H9 (cell line): ENCODE results near the gene WDHD1. TPM values are rescaled to one million over a fixed set of nuclear protein-coding genes. Genes with fewer than 3 reads are reported as not detected.

Experiments used
- DNase-seq: peaks from one replicate; pipeline ENCODE4 v3.0.0-alpha.2; 2017
- H2AFZ ChIP-seq: one replicate; pipeline ENCODE4 v1.6.1; 2013; ENCODE audit warnings: mild to moderate bottlenecking, low read length, control low read depth, moderate library complexity
- H2AK5ac ChIP-seq: 2 replicates; pipeline ENCODE4 v1.6.1; 2013; ENCODE audit warnings: low read length, control low read depth, mixed read lengths; ENCODE audit not compliant: insufficient read length
- H2BK120ac ChIP-seq: one replicate; pipeline ENCODE4 v1.6.1; 2013; ENCODE audit warnings: low read depth, mild to moderate bottlenecking, low read length, control low read depth, inconsistent platforms; ENCODE audit not compliant: poor library complexity, severe bottlenecking
- H2BK12ac ChIP-seq: 2 replicates; pipeline ENCODE4 v1.6.1; 2013; ENCODE audit warnings: low read length, control low read depth, mixed read lengths, low read depth; ENCODE audit not compliant: insufficient read length
- H2BK15ac ChIP-seq: 2 replicates; pipeline ENCODE4 v1.6.1; 2013; ENCODE audit warnings: low read depth, low read length, control low read depth
- H2BK20ac ChIP-seq: one replicate; pipeline ENCODE4 v1.6.1; 2013; ENCODE audit warnings: low read depth, mild to moderate bottlenecking, low read length, control low read depth, inconsistent platforms; ENCODE audit not compliant: poor library complexity, severe bottlenecking
- H2BK5ac ChIP-seq: 2 replicates; pipeline ENCODE4 v1.6.1; 2013; ENCODE audit warnings: low read length, control low read depth, mixed read lengths; ENCODE audit not compliant: insufficient read length
- H3K14ac ChIP-seq: 2 replicates; pipeline ENCODE4 v1.6.1; 2013; ENCODE audit warnings: low read length, control low read depth; ENCODE audit not compliant: insufficient read depth
- H3K18ac ChIP-seq: 2 replicates; pipeline ENCODE4 v1.6.1; 2013; ENCODE audit warnings: low read depth, mild to moderate bottlenecking, mixed read lengths, low read length, control low read depth; ENCODE audit not compliant: insufficient read length
- H3K23ac ChIP-seq: 2 replicates; pipeline ENCODE4 v1.6.1; 2013; ENCODE audit warnings: low read length, control low read depth, mixed read lengths, low read depth; ENCODE audit not compliant: insufficient read length
- H3K23me2 ChIP-seq: 2 replicates; pipeline ENCODE4 v1.6.1; 2013; ENCODE audit warnings: low read depth, mild to moderate bottlenecking, mixed read lengths, low read length, control low read depth; ENCODE audit not compliant: insufficient read length, poor library complexity, severe bottlenecking
- H3K27ac ChIP-seq: 2 replicates; pipeline ENCODE4 v1.5.1; 2013; ENCODE audit warnings: low read length, control low read depth, mixed read lengths, low read depth; ENCODE audit not compliant: insufficient read length
- H3K27me3 ChIP-seq: 2 replicates; pipeline ENCODE4 v1.6.1; 2013; ENCODE audit warnings: low read length, control low read depth, inconsistent platforms; ENCODE audit not compliant: insufficient read depth
- H3K4ac ChIP-seq: 2 replicates; pipeline ENCODE4 v1.6.1; 2013; ENCODE audit warnings: low read depth, mild to moderate bottlenecking, control low read depth, inconsistent platforms, low read length, moderate library complexity
- H3K4me1 ChIP-seq: 2 replicates; pipeline ENCODE4 v1.6.1; 2013; ENCODE audit warnings: low read length, control low read depth, inconsistent platforms; ENCODE audit not compliant: insufficient read depth
- H3K4me2 ChIP-seq: 2 replicates; pipeline ENCODE4 v1.6.1; 2013; ENCODE audit warnings: low read length, control low read depth, mixed read lengths; ENCODE audit not compliant: insufficient read length, insufficient read depth
- H3K56ac ChIP-seq: 2 replicates; pipeline ENCODE4 v1.6.1; 2013; ENCODE audit warnings: low read depth, mild to moderate bottlenecking, mixed read lengths, low read length, control low read depth; ENCODE audit not compliant: insufficient read length
- H3K79me1 ChIP-seq: 2 replicates; pipeline ENCODE4 v1.6.1; 2013; ENCODE audit warnings: low read depth, mild to moderate bottlenecking, moderate library complexity, low read length, control low read depth, inconsistent platforms; ENCODE audit not compliant: insufficient read depth, poor library complexity, severe bottlenecking
- H3K79me2 ChIP-seq: 2 replicates; pipeline ENCODE4 v1.6.1; 2013; ENCODE audit warnings: low read length, control low read depth, inconsistent platforms; ENCODE audit not compliant: insufficient read depth
- H3K9ac ChIP-seq: 2 replicates; pipeline ENCODE4 v1.6.1; 2013; ENCODE audit warnings: low read length, control low read depth, mixed read lengths; ENCODE audit not compliant: insufficient read length; ENCODE audit errors: extremely low read depth
- H3K9me3 ChIP-seq: one replicate; pipeline ENCODE4 v1.6.1; 2013; ENCODE audit warnings: low read depth, low read length, inconsistent platforms; ENCODE audit not compliant: control insufficient read depth
- H3T11ph ChIP-seq: one replicate; pipeline ENCODE4 v1.6.1; 2013; ENCODE audit warnings: mild to moderate bottlenecking, low read length, control low read depth, inconsistent platforms
- H4K20me1 ChIP-seq: one replicate; pipeline ENCODE4 v1.6.1; 2013; ENCODE audit not compliant: control insufficient read depth, insufficient read length, insufficient read depth
- H4K5ac ChIP-seq: 2 replicates; pipeline ENCODE4 v1.6.1; 2013; ENCODE audit warnings: low read depth, mild to moderate bottlenecking, mixed read lengths, low read length, control low read depth; ENCODE audit not compliant: insufficient read length
- H4K8ac ChIP-seq: replicated peaks from 2 replicates; pipeline ENCODE4 v1.6.1; 2013; ENCODE audit warnings: low read length, control low read depth, mixed read lengths, low read depth; ENCODE audit not compliant: insufficient read length
- H4K91ac ChIP-seq: 2 replicates; pipeline ENCODE4 v1.6.1; 2013; ENCODE audit warnings: low read depth, mild to moderate bottlenecking, moderate library complexity, mixed read lengths, low read length, control low read depth; ENCODE audit not compliant: insufficient read length
- H3K27ac Mint-ChIP-seq, 3 experiments: 2 replicates in 2 of 3; 3 replicates in 1 of 3; pipeline ENCODE4 v1.8.0; 2020 to 2021; ENCODE audit warnings: mixed read lengths in 3 of 3, mild to moderate bottlenecking in 1 of 3, moderate library complexity in 1 of 3
- H3K27me3 Mint-ChIP-seq: 2 replicates; pipeline ENCODE4 v1.8.0; 2021; ENCODE audit warnings: low read depth, mild to moderate bottlenecking, moderate library complexity, mixed read lengths
- H3K36me3 Mint-ChIP-seq, 3 experiments: 2 replicates in 2 of 3; 3 replicates in 1 of 3; pipeline ENCODE4 v1.8.0; 2020 to 2021; ENCODE audit warnings: low read depth in 3 of 3, mixed read lengths in 3 of 3; ENCODE audit not compliant: insufficient read depth in 1 of 3
- H3K4me1 Mint-ChIP-seq, 2 experiments: 2 replicates each; pipeline ENCODE4 v1.8.0; 2020; ENCODE audit warnings: mixed read lengths in 2 of 2
- H3K4me3 Mint-ChIP-seq, 2 experiments: 2 replicates in 1 of 2; 3 replicates in 1 of 2; pipeline ENCODE4 v1.8.0; 2020 to 2021; ENCODE audit warnings: mild to moderate bottlenecking in 2 of 2, mixed read lengths in 2 of 2, moderate library complexity in 1 of 2
- H3K9me3 Mint-ChIP-seq, 2 experiments: 2 replicates in 1 of 2; 3 replicates in 1 of 2; pipeline ENCODE4 v1.8.0; 2020; ENCODE audit warnings: mild to moderate bottlenecking in 2 of 2, mixed read lengths in 2 of 2, moderate library complexity in 1 of 2
- CTCF ChIP-seq: fragments of 200-600 bp; sonication (generic); conservative IDR thresholded peaks from 3 replicates; pipeline ENCODE4 v1.8.0; 2021; ENCODE audit warnings: antibody characterized with exemption, mild to moderate bottlenecking
- WGBS: extraction: QIAGEN DNeasy Blood & Tissue Kit; methylation state at CpG from one replicate; pipeline ENCODE4 v1.1.7; 2013; ENCODE audit warnings: missing lambda C conversion rate, low lambda C conversion rate, mixed read lengths; ENCODE audit not compliant: insufficient read length; ENCODE audit errors: extremely low coverage; 5-methylcytosine and 5-hydroxymethylcytosine counted together
- total RNA-seq: library from RNA; stranded (reverse); gene quantifications from 2 replicates; pipeline ENCODE4 v1.2.1, GENCODE V29; 2021

WDHD1 gene
- total RNA-seq, 1 experiment from 2014 or later, result 93.7 TPM

GRCh38 chr14:54889919-54890318 is 137.0 kb downstream of the WDHD1 start:
- no peaks in the 10 kb centered on the region for H3K36me3 Mint-ChIP-seq

More at GRCh38 chr14:54889919-54890318, 137.0 kb downstream of the WDHD1 start:
- Histone ChIP-seq H3K14ac (no peak overlapping the region), H3K4me2 (no peak overlapping the region), H2BK12ac (no peak overlapping the region), H3K4ac (no peak overlapping the region), H3K18ac (no peak overlapping the region), H4K20me1 (no peaks in the 10 kb centered on the region), H3K23me2 (no peaks in the 10 kb centered on the region), H4K5ac (no peak overlapping the region), H4K91ac (no peak overlapping the region), H3K56ac (no peak overlapping the region), H3K27ac (no peak overlapping the region), H2BK120ac (no peak overlapping the region), H2BK5ac (no peak overlapping the region), H2BK15ac (no peak overlapping the region), H3K27me3 (no peaks in the 10 kb centered on the region), H3K79me1 (no peaks in the 10 kb centered on the region), H2AK5ac (no peak overlapping the region), H3K23ac (no peak overlapping the region), H3K79me2 (no peaks in the 10 kb centered on the region), H2AFZ (no peak overlapping the region), H3K9ac (no peak overlapping the region), H3T11ph (no peak overlapping the region), H3K9me3 (no peaks in the 10 kb centered on the region), H2BK20ac (no peak overlapping the region), H3K4me1 (no peaks in the 10 kb centered on the region), H4K8ac (no peak overlapping the region)
- DNase-seq, result no peak
- Mint-ChIP-seq H3K4me1 (peaks cover 12 to 14% of the 10 kb centered on the region in 2 experiments), H3K27ac (no peak overlapping the region), H3K4me3 (no peak overlapping the region), H3K9me3 (no peaks in the 10 kb centered on the region), H3K27me3 (no peaks in the 10 kb centered on the region)
- TF ChIP-seq CTCF, result no peak
- no CpG with 5 or more reads among the region's 8 CpGs for WGBS

Other genes with a start within 250 kb of the WDHD1 start
- 7.7 and 8.6 TPM in 2 replicates for gene GCH1, start 124.3 kb downstream of the WDHD1 start, total RNA-seq
- gene SOCS4, start 137 bp upstream of the WDHD1 start, total RNA-seq, result 37.5 and 38.5 TPM in 2 replicates
- 133 TPM in 2 replicates for gene MAPK1IP1L, start 24.5 kb upstream of the WDHD1 start, total RNA-seq
- 3.7 and 4.0 TPM in 2 replicates for gene LGALS3, start 102.2 kb upstream of the WDHD1 start, total RNA-seq
- 115 and 118 TPM in 2 replicates for gene DLGAP5, start 164.5 kb upstream of the WDHD1 start, total RNA-seq
- 11.7 and 12.0 TPM in 2 replicates for gene FBXO34, start 244.3 kb upstream of the WDHD1 start, total RNA-seq